HL-60 (cell line): ENCODE results near the gene ZNF692.
A peak's percentile ranks its signal among the peaks of the same experiment; 100 is the strongest.
"Not testable (repeated sequence)": the region's sequence is repeated elsewhere in the genome, so short reads cannot be mapped to it uniquely, and the experiment has no call there.

Experiments used
- DNase-seq, 2 experiments: peaks; one replicate each; pipeline ENCODE4 v3.0.0-alpha.2; 2010 to 2020; ENCODE audit warnings: low read depth in 1 of 2, low spot score in 1 of 2
- H3K27ac ChIP-seq: fragments of 250-450 bp; sonication (Bioruptor Pico); replicated peaks from 2 replicates; pipeline ENCODE4 v1.5.1; 2020; ENCODE audit warnings: mild to moderate bottlenecking, moderate library complexity
- H3K27me3 ChIP-seq: fragments of 250-450 bp; sonication (Bioruptor Pico); 2 replicates; pipeline ENCODE4 v1.5.1; 2021; ENCODE audit warnings: mild to moderate bottlenecking, moderate library complexity; ENCODE audit not compliant: insufficient read depth, poor library complexity, severe bottlenecking
- H3K4me3 ChIP-seq: replicated peaks from 2 replicates; pipeline ENCODE4 v1.5.1; 2011; ENCODE audit warnings: mild to moderate bottlenecking, control low read depth, low read length; ENCODE audit not compliant: insufficient read depth
- GABPA ChIP-seq: IDR thresholded peaks from 2 replicates; pipeline ENCODE4 v1.6.1; 2012; ENCODE audit warnings: low read depth
- POLR2AphosphoS5 ChIP-seq: IDR thresholded peaks from 2 replicates; pipeline ENCODE4 v1.6.1; 2012; ENCODE audit warnings: low read depth
- SPI1 ChIP-seq: IDR thresholded peaks from 2 replicates; pipeline ENCODE4 v1.6.1; 2012; ENCODE audit warnings: low read depth, mild to moderate bottlenecking, borderline replicate concordance
- TF ChIP-seq, protein P1 (sequence below): IDR thresholded peaks from 2 replicates; pipeline ENCODE4 v1.6.1; 2012; ENCODE audit warnings: low read depth; ENCODE audit not compliant: insufficient replicate concordance
- TF ChIP-seq, protein P2 (sequence below): IDR thresholded peaks from one replicate; pipeline ENCODE4 v1.5.1; 2011; ENCODE audit warnings: low read length, control low read depth, inconsistent platforms; ENCODE audit not compliant: insufficient read depth

The ZNF692 gene

DNA sequence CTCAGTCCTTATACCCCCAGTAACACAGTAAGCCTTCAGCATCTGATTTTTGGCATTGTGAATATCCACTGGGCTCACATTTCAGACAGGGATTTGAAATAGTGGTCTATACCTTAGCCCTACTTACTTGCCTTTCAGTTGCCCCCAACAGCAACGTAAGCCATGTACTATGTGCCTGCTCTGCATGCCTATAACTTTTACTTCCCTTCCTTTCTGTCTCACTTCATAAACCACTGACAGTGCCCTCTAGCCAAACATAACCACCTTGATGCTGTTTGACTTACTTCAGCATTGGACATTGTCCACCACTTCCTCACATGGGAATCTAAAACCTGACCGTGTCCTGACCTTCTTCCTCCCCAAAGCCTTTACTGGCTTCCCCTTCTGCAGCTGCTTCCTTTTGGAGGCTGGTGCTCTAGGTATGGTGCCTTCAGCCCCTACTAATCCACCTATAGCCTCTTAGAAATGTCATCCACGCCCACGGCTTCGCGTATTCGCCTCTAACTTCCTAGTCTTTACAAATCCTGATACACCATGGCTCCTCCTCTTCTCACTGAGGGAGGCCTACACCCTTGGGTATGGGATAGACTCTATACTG is 24.4 kb downstream of the ZNF692 start:
- TF ChIP-seq SPI1, result peak; percentile 83
- TF ChIP-seq, protein P1, sequence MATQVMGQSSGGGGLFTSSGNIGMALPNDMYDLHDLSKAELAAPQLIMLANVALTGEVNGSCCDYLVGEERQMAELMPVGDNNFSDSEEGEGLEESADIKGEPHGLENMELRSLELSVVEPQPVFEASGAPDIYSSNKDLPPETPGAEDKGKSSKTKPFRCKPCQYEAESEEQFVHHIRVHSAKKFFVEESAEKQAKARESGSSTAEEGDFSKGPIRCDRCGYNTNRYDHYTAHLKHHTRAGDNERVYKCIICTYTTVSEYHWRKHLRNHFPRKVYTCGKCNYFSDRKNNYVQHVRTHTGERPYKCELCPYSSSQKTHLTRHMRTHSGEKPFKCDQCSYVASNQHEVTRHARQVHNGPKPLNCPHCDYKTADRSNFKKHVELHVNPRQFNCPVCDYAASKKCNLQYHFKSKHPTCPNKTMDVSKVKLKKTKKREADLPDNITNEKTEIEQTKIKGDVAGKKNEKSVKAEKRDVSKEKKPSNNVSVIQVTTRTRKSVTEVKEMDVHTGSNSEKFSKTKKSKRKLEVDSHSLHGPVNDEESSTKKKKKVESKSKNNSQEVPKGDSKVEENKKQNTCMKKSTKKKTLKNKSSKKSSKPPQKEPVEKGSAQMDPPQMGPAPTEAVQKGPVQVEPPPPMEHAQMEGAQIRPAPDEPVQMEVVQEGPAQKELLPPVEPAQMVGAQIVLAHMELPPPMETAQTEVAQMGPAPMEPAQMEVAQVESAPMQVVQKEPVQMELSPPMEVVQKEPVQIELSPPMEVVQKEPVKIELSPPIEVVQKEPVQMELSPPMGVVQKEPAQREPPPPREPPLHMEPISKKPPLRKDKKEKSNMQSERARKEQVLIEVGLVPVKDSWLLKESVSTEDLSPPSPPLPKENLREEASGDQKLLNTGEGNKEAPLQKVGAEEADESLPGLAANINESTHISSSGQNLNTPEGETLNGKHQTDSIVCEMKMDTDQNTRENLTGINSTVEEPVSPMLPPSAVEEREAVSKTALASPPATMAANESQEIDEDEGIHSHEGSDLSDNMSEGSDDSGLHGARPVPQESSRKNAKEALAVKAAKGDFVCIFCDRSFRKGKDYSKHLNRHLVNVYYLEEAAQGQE, result no peak
- Histone ChIP-seq H3K27ac (peak overlapping the region; percentile 32), H3K4me3 (no peak overlapping the region), H3K27me3 (no peaks in the 10 kb centered on the region)
- DNase-seq, result peak; percentile 60 to 72

DNA sequence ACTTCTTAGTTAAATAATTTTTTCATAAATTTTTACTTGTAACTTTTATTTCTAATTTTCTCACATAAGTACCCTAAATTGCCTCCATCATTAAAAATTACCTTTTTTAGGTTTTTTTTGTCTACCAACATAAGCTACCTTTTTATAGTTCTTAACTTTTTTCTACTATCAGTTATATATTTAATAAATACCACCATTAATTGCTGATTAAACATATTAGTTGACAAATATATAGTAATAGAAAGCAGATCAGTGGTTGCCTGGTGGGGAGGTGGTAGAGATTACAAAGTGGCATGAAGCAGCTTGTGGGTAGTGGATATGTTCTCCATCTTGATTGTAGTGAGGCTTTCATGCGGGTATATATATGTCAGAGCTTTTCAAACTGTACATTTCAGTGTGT is 27.0 kb downstream of the ZNF692 start:
- H3K4me3 ChIP-seq, result no peak overlapping the region
- H3K27ac ChIP-seq, result no peak overlapping the region
- no peak for DNase-seq

DNA sequence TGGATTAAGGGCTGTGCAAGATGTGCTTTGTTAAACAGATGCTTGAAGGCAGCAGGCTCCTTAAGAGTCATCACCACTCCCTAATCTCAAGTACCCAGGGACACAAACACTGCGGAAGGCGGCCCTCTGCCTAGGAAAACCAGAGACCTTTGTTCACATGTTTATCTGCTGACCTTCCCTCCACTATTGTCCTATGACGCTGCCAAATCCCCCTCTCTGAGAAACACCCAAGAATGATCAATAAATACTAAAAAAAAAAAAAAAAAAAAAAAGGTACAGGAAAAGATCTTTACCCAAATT is 28.2 kb downstream of the ZNF692 start:
- H3K27ac ChIP-seq, H3K27me3 ChIP-seq, H3K4me3 ChIP-seq, DNase-seq: not testable (repeated sequence)

More for the DNA sequence above, 27.0 kb downstream of the ZNF692 start:
- no peaks in the 10 kb centered on the region for H3K27me3 ChIP-seq
- TF ChIP-seq, protein P2, sequence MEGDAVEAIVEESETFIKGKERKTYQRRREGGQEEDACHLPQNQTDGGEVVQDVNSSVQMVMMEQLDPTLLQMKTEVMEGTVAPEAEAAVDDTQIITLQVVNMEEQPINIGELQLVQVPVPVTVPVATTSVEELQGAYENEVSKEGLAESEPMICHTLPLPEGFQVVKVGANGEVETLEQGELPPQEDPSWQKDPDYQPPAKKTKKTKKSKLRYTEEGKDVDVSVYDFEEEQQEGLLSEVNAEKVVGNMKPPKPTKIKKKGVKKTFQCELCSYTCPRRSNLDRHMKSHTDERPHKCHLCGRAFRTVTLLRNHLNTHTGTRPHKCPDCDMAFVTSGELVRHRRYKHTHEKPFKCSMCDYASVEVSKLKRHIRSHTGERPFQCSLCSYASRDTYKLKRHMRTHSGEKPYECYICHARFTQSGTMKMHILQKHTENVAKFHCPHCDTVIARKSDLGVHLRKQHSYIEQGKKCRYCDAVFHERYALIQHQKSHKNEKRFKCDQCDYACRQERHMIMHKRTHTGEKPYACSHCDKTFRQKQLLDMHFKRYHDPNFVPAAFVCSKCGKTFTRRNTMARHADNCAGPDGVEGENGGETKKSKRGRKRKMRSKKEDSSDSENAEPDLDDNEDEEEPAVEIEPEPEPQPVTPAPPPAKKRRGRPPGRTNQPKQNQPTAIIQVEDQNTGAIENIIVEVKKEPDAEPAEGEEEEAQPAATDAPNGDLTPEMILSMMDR, result no peak
- TF ChIP-seq, protein P1, result no peak
- TF ChIP-seq POLR2AphosphoS5 (no peak), SPI1 (no peak), GABPA (no peak)

DNA sequence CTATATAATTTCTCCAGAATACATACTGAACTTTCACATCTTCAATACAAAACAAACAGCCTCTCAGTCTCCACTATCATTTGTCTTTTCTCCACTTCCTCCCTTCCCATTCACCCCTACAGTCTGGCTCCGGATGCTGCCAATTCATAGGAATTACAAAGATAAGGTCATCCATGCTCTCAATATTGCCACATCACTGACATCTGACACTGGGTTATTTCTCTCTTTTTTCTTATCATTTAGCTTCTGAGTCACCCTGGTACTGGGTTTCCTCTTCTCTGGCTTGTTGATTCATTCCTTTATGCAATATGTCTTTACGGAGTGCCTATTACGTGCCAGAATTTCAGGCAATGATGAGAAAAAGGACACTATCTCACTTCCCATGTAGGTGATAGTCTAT is 30.0 kb downstream of the ZNF692 start:
- Histone ChIP-seq H3K27me3 (no peaks in the 10 kb centered on the region), H3K4me3 (no peak overlapping the region), H3K27ac (peak overlapping the region; percentile 30; the same call in 1 of the 2 replicates)
- TF ChIP-seq, protein P2, result no peak
- TF ChIP-seq SPI1, result peak; percentile 38; the same call in 1 of the 2 replicates
- DNase-seq, result peak; percentile 71 to 87

DNA sequence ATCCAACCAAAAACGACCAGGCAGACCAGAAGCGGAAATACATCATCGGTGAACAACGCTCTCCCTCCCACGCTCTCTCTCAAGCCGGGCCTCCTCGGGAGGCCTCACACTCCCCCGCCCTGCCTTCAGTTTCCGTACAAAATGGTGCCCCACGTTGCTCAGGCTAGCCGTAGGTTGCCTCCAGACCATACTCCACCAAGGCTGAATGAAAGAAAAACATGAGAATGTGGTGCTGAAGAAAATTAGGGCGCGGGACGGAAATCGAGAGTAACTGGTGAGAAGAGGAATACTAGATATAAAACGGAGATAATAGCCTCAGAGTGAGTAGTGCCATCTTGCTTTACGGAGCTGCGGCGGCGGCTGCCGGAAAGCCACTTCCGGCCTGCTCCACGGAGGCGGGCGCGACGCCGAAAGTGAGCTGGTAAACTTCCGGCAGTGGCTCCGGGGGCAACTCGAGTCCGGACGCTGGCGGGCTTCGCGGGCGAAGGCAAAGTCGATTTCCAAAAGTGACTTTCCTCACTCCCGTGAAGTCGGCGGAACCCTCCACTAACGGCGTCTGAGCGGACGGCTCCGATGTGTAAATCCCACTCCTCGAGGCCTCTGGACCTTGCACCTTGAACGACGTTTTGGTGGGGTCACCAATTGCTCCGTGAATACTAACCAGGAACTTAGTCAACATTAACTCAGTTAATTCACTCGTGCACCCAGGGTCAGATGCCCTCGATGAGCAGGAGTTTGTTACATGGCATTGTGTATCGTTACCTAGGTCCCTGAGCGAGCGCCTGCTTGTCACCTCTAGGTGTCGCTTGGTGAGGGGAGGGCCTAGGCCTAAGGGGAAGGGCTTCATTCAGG is 32.8 kb downstream of the ZNF692 start, which contains the start of gene SH3BP5L:
SH3BP5L (minus strand) TSS at position 7 of the 852 bp plus-strand sequence. CDS start 980 bp downstream, outside the sequence.
- no peaks in the 10 kb centered on the region for H3K27me3 ChIP-seq
- TF ChIP-seq GABPA (peak; percentile 84), POLR2AphosphoS5 (peak; percentile 64), SPI1 (no peak)
- TF ChIP-seq, protein P1, result peak; percentile 42
- TF ChIP-seq, protein P2, result peak; percentile 88
- peak within 1 kb of the TSS; percentile 98 for H3K27ac ChIP-seq
- peak; percentile 87 to 95 for DNase-seq
- H3K4me3 ChIP-seq, result peak within 1 kb of the TSS; percentile 94
